ENCODE results near the gene PAN2. TPM values are rescaled to one million over a fixed set of nuclear protein-coding genes. Genes with fewer than 3 reads are reported as not detected.
"Not testable (repeated sequence)": the region's sequence is repeated elsewhere in the genome, so short reads cannot be mapped to it uniquely, and the experiment has no call there.

Gene PAN2
- total RNA-seq, 4 donors from 2014 or later = 95.7 to 148 (median 134) TPM

DNA sequence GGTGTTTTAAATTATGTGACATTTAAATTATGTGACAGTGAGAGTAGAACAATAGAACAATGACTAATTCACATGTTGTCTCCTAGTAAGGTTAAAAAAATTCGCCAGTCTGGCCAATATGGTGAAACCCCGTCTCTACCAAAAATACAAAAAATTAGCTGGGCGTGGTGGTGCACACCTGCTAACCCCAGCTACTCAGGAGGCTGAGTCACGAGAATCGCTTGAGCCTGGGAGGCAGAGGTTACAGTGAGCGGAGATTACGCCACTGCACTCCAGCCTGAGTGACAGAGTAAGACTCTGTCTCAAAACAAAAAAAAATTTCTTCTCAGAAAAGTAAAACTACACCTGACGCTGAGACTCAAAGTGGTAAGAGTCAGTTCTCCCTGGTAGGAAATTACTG is 36.4 kb downstream of the PAN2 start:
- WGBS, 2 donors = 91 to 94% methylated on average over 8 of the region's 8 CpGs
- Histone ChIP-seq H3K4me3 (replicated peaks in 1 of 3) (no peak overlapping the region), H3K27me3 (no peaks in the 10 kb centered on the region), H3K36me3 (no peaks in the 10 kb centered on the region), H3K4me1 (peaks cover 36 to 43% of the 10 kb centered on the region in 2 donors), H3K27ac (no peak overlapping the region), H3K9me3 (no peaks in the 10 kb centered on the region)
- intact Hi-C loops (cut with DNase I) = loop anchor here (10.0 kb wide), 1 partner anchor 167 kb away; the partner anchor contains the start of gene SPRYD4
- DNase-seq = no peak
- no peak for TF ChIP-seq CTCF (IDR thresholded peaks at IDR 0.05)
- TF ChIP-seq POLR2A (IDR thresholded peaks at IDR 0.05) = no peak

DNA sequence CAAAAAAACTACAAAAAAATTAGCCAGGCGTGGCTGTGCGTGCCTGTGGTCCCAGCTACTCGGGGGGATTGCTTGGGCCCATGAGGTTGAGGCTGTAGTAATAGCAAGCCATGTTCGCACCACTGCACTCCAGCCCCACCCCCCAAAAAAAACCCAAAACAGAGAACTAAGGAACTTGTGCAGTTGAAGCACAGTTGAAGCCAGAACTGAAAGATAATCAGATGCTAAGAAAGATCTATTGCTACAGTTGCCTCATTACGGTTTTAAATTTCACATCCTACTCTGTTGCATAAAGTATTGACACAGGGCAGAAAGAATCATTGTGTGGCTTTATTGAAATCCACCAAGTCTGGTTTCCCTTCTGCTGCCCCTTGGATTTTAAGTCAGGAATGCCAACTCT is 37.5 kb downstream of the PAN2 start:
- H3K36me3 ChIP-seq = no peaks in the 10 kb centered on the region
- H3K4me1 ChIP-seq = peaks cover 28 to 44% of the 10 kb centered on the region in 2 donors
- no peak overlapping the region for H3K4me3 ChIP-seq (replicated peaks in 1 of 3)
- H3K27me3 ChIP-seq = no peaks in the 10 kb centered on the region
- DNase-seq = no peak
- H3K27ac ChIP-seq = no peak overlapping the region
- no peaks in the 10 kb centered on the region for H3K9me3 ChIP-seq
- no peak for TF ChIP-seq CTCF (IDR thresholded peaks at IDR 0.05)
- no peak for TF ChIP-seq POLR2A (IDR thresholded peaks at IDR 0.05)
- WGBS, 2 donors = 73 to 82% methylated on average over 5 of the region's 5 CpGs
- intact Hi-C loops (cut with DNase I) = loop anchor here (10.0 kb wide), 1 partner anchor 169 kb away; the partner anchor contains the start of gene SPRYD4

GRCh38 chr12:56293795-56294194 is 40.0 kb downstream of the PAN2 start:
- Histone ChIP-seq H3K27ac (no peak overlapping the region), H3K9me3 (no peaks in the 10 kb centered on the region), H3K27me3 (no peaks in the 10 kb centered on the region), H3K4me1 (peaks cover 15 to 36% of the 10 kb centered on the region in 2 donors), H3K4me3 (replicated peaks in 1 of 3) (no peak overlapping the region), H3K36me3 (peaks cover 0 to 2% of the 10 kb centered on the region in 2 donors)
- TF ChIP-seq CTCF (IDR thresholded peaks at IDR 0.05) = no peak
- TF ChIP-seq POLR2A (IDR thresholded peaks at IDR 0.05) = no peak
- WGBS, 2 donors = 82 to 96% methylated on average over 5 of the region's 5 CpGs
- intact Hi-C loops (cut with DNase I) = loop anchor here (10.0 kb wide), 1 partner anchor 171 kb away; the partner anchor contains the start of gene SPRYD4
- no peak for DNase-seq

DNA sequence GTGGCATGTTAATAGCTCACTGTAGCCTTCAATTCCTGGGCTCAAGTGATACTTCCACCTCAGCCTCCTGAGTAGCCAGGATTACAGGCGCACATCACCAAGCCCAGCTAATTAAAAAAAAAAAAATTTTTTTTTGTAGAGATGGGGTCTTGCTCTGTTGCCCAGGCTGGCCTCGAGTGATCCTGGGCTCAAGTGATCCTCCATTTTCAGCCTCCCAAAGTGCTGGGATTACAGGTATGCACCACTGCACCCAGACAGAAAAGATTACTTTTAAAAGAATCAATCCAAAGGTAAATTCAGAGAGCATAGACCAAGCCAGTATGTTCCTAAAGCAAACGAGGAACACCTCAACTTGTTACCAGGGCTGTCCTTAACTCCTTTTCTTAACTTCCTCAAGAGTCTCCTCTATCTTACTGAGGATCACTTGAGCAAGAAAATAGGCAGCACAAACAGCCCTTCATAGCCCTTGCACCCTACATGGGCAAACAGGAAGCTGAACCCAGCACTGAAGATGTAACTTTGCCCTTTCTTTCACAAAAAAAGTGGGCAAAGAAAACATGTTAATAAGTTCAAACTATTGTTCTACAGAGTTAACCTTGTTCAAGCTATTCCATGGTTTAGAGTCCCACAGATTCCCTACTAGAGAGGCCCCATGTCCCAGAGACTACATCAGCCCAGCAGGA is 45.0 kb downstream of the PAN2 start:
- DNase-seq = no peak
- Histone ChIP-seq H3K4me3 (replicated peaks in 1 of 3) (no peak overlapping the region), H3K9me3 (no peaks in the 10 kb centered on the region), H3K36me3 (peaks cover 13 to 14% of the 10 kb centered on the region in 2 donors), H3K4me1 (peaks cover 0 to 21% of the 10 kb centered on the region in 2 donors), H3K27ac (no peak overlapping the region), H3K27me3 (no peaks in the 10 kb centered on the region)
- intact Hi-C loops (cut with DNase I) = no loop called here
- TF ChIP-seq POLR2A (IDR thresholded peaks at IDR 0.05) (no peak), CTCF (IDR thresholded peaks at IDR 0.05) (no peak)
- 85 to 86% methylated on average over 3 of the region's 3 CpGs for WGBS, 2 donors

- Histone ChIP-seq H3K27ac (no peak overlapping the region), H3K27me3 (no peaks in the 10 kb centered on the region), H3K4me3 (replicated peaks in 1 of 3) (no peak overlapping the region), H3K4me1 (peaks cover 0 to 11% of the 10 kb centered on the region in 2 donors), H3K9me3 (no peaks in the 10 kb centered on the region), H3K36me3 (peaks cover 37 to 39% of the 10 kb centered on the region in 2 donors)
- WGBS, 2 donors = 66 to 76% methylated on average over 4 of the region's 4 CpGs
- TF ChIP-seq CTCF (IDR thresholded peaks at IDR 0.05) (no peak), POLR2A (IDR thresholded peaks at IDR 0.05) (no peak)
- intact Hi-C loops (cut with DNase I) = no loop called here
- DNase-seq = no peak
Measured at GRCh38 chr12:56286044-56286830, 47.6 kb downstream of the PAN2 start.

GRCh38 chr12:56284263-56284662 is 49.5 kb downstream of the PAN2 start:
- peaks cover 46 to 57% of the 10 kb centered on the region in 2 donors for H3K36me3 ChIP-seq
- DNase-seq; intact Hi-C loops (cut with DNase I); H3K27ac ChIP-seq; H3K4me3 ChIP-seq (replicated peaks in 1 of 3); H3K9me3 ChIP-seq; H3K27me3 ChIP-seq; H3K4me1 ChIP-seq: not testable (repeated sequence)
- 86 to 90% methylated on average over 5 of the region's 5 CpGs for WGBS, 2 donors

Data from thyroid gland (tissue), 4 donors.